Smooth muscle cell (in vitro differentiated cells): ENCODE data around the gene TNS4. TPM values are rescaled to one million over a fixed set of nuclear protein-coding genes. Genes with fewer than 3 reads are reported as not detected.

Experiments used
- DNase-seq: peaks from one replicate; lab custom pipeline; 2025; ENCODE audit not compliant: unreplicated experiment; lab: John Stamatoyannopoulos, UW
- H2AFZ ChIP-seq: fragments of 200-600 bp; sonication (generic); 2 replicates; pipeline ENCODE4 v1.6.0; 2016; ENCODE audit warnings: antibody characterized with exemption, low read depth, mild to moderate bottlenecking
- H3F3A ChIP-seq: fragments of 200-600 bp; sonication (generic); 2 replicates; pipeline ENCODE4 v1.6.0; 2017; ENCODE audit warnings: antibody characterized with exemption, low read depth
- H3K27ac ChIP-seq: fragments of 200-600 bp; sonication (generic); 2 replicates; pipeline ENCODE4 v1.5.1; 2016; ENCODE audit warnings: low read depth, mild to moderate bottlenecking
- H3K27me3 ChIP-seq: fragments of 200-600 bp; sonication (generic); 2 replicates; pipeline ENCODE4 v1.6.1; 2016; ENCODE audit warnings: low read depth, mild to moderate bottlenecking
- H3K36me3 ChIP-seq: fragments of 200-600 bp; sonication (generic); 2 replicates; pipeline ENCODE4 v1.5.1; 2016; ENCODE audit warnings: low read depth
- H3K4me1 ChIP-seq: fragments of 200-600 bp; sonication (generic); 2 replicates; pipeline ENCODE4 v1.5.1; 2016; ENCODE audit warnings: low read depth
- H3K4me2 ChIP-seq: fragments of 200-600 bp; sonication (generic); 2 replicates; pipeline ENCODE4 v1.6.0; 2016; ENCODE audit warnings: mild to moderate bottlenecking
- H3K4me3 ChIP-seq: fragments of 200-600 bp; sonication (generic); 2 replicates; pipeline ENCODE4 v1.5.1; 2016; ENCODE audit warnings: mild to moderate bottlenecking
- H3K79me2 ChIP-seq: fragments of 200-600 bp; sonication (generic); 2 replicates; pipeline ENCODE4 v1.6.0; 2016; ENCODE audit warnings: low read depth, mild to moderate bottlenecking
- H3K9ac ChIP-seq: fragments of 200-600 bp; sonication (generic); 2 replicates; pipeline ENCODE4 v1.6.0; 2016; ENCODE audit warnings: low read depth
- H3K9me3 ChIP-seq: fragments of 200-600 bp; sonication (generic); replicated peaks from 2 replicates; pipeline ENCODE4 v1.5.1; 2016; ENCODE audit warnings: low read depth
- H4K20me1 ChIP-seq: fragments of 200-600 bp; sonication (generic); 2 replicates; pipeline ENCODE4 v1.6.0; 2016; ENCODE audit warnings: low read depth
- CTCF ChIP-seq: fragments of 200-600 bp; sonication (generic); IDR thresholded peaks from 2 replicates; pipeline ENCODE4 v1.5.1; 2017; ENCODE audit warnings: borderline replicate concordance, mild to moderate bottlenecking, antibody characterized with exemption; ENCODE audit not compliant: insufficient read depth, poor library complexity, severe bottlenecking
- WGBS: methylation state at CpG from one replicate; pipeline ENCODE4 v1.1.7; 2016; ENCODE audit warnings: low lambda C conversion rate; 5-methylcytosine and 5-hydroxymethylcytosine counted together
- polyA plus RNA-seq: library from polyadenylated mRNA; unstranded; fragments of >200 nt; fragmentation: Nextera tagmentation; extraction: Ambion mirVana; gene quantifications from 2 replicates; pipeline ENCODE4 v1.2.1, GENCODE V29; 2016
- total RNA-seq: library from RNA; depleted of rRNA; stranded (reverse); fragments of >200 nt; gene quantifications from 2 replicates; pipeline ENCODE4 v1.2.3, GENCODE V29; 2014

TNS4 gene
- total and polyA plus RNA-seq, 2 experiments from 2014 or later, result 0.13 to 1.2 TPM

GRCh38 chr17:40484285-40484972, 17.0 kb downstream of the TNS4 start:
- H4K20me1 ChIP-seq, result no peaks in the 10 kb centered on the region
- H3K36me3 ChIP-seq, result no peaks in the 10 kb centered on the region
- no peak overlapping the region for H3K9ac ChIP-seq
- H3F3A ChIP-seq, result peaks cover 10% of the 10 kb centered on the region
- H3K27me3 ChIP-seq, result no peaks in the 10 kb centered on the region
- WGBS, result 88% methylated on average over 18 of the region's 18 CpGs
- DNase-seq, result no peak
- no peak overlapping the region for H3K4me3 ChIP-seq
- H3K4me1 ChIP-seq, result peaks cover 6% of the 10 kb centered on the region
- no peak overlapping the region for H2AFZ ChIP-seq
- peak overlapping the region; percentile 89 for H3K27ac ChIP-seq
- no peaks in the 10 kb centered on the region for H3K79me2 ChIP-seq
- peak overlapping the region; percentile 74 for H3K4me2 ChIP-seq
- TF ChIP-seq CTCF, result no peak
- no peaks in the 10 kb centered on the region for H3K9me3 ChIP-seq

GRCh38 chr17:40483679-40484078, 17.7 kb downstream of the TNS4 start:
- no peaks in the 10 kb centered on the region for H3K27me3 ChIP-seq
- H3K9me3 ChIP-seq, result no peaks in the 10 kb centered on the region
- no peak overlapping the region for H3K27ac ChIP-seq
- peaks cover 10% of the 10 kb centered on the region for H3F3A ChIP-seq
- WGBS, result 64% methylated on average over 4 of the region's 4 CpGs
- H3K79me2 ChIP-seq, result no peaks in the 10 kb centered on the region
- no peak for DNase-seq
- no peaks in the 10 kb centered on the region for H4K20me1 ChIP-seq
- no peak overlapping the region for H3K4me3 ChIP-seq
- no peak overlapping the region for H3K9ac ChIP-seq
- H3K4me1 ChIP-seq, result peaks cover 6% of the 10 kb centered on the region
- H3K36me3 ChIP-seq, result no peaks in the 10 kb centered on the region
- no peak for TF ChIP-seq CTCF
- no peak overlapping the region for H3K4me2 ChIP-seq
- no peak overlapping the region for H2AFZ ChIP-seq

GRCh38 chr17:40482722-40483121, 18.7 kb downstream of the TNS4 start:
- H3K4me2 ChIP-seq, result no peak overlapping the region
- DNase-seq, result no peak
- H3K27ac ChIP-seq, result no peak overlapping the region
- H3K4me3 ChIP-seq, result no peak overlapping the region
- H3K27me3 ChIP-seq, result no peaks in the 10 kb centered on the region
- H3K79me2 ChIP-seq, result no peaks in the 10 kb centered on the region
- H3F3A ChIP-seq, result peaks cover 10% of the 10 kb centered on the region
- H2AFZ ChIP-seq, result no peak overlapping the region
- peaks cover 6% of the 10 kb centered on the region for H3K4me1 ChIP-seq
- no peaks in the 10 kb centered on the region for H4K20me1 ChIP-seq
- 92% methylated on average over 6 of the region's 6 CpGs for WGBS
- H3K36me3 ChIP-seq, result no peaks in the 10 kb centered on the region
- TF ChIP-seq CTCF, result no peak
- H3K9ac ChIP-seq, result no peak overlapping the region
- H3K9me3 ChIP-seq, result no peaks in the 10 kb centered on the region

- H3K9ac ChIP-seq, result no peak overlapping the region
- peaks cover 10% of the 10 kb centered on the region for H3F3A ChIP-seq
- H3K9me3 ChIP-seq, result no peaks in the 10 kb centered on the region
- H3K4me2 ChIP-seq, result no peak overlapping the region
- H3K4me1 ChIP-seq, result peaks cover 6% of the 10 kb centered on the region
- H4K20me1 ChIP-seq, result no peaks in the 10 kb centered on the region
- DNase-seq, result no peak
- no peak for TF ChIP-seq CTCF
- WGBS, result 95% methylated on average over 7 of the region's 7 CpGs
- H3K27ac ChIP-seq, result no peak overlapping the region
- no peak overlapping the region for H3K4me3 ChIP-seq
- no peaks in the 10 kb centered on the region for H3K27me3 ChIP-seq
- no peaks in the 10 kb centered on the region for H3K36me3 ChIP-seq
- H2AFZ ChIP-seq, result no peak overlapping the region
- H3K79me2 ChIP-seq, result no peaks in the 10 kb centered on the region
Observed at GRCh38 chr17:40481106-40481505, 20.3 kb downstream of the TNS4 start.
